Measurements from ENCODE around the gene CAPN8.

The CAPN8 gene

DNA sequence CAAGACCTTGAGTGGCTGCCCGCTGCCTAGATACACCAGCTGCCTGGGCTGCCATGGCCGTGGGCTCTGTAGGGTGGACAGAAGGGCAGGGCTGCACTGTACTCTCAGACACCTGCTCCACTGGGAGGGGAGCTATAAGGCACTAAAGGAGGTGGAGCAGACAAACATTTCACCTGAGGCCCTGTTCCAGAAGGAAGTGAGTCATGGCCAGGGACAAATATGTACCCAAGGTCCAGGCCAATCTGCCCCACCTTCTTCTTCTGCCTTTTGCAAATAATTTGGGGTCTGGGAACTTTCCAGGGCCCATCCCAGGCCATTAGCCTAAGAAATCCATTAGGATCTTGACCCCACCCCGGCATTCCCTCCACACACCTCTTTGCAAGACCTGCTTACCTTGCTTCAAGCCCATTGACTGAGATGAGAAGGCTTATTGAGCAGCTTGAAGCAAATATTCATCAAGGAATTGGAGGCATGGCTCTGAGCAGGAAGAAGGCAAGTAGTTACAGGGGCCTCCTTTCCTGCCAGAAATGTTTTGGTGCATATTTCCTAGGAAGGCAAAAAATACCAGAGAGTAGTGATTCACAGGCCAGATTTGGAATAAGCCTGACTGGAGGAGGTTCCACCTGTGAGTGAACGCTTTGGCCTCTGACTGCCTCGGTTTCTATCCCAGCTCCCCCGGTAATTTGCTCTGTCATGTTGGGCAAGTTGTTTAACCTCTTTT is at the start of gene CAPN8:
CAPN8 (minus strand) TSS at position 110 of the 721 bp plus-strand sequence; CDS start at position 55, 55 bp downstream.
- DNase-seq, result no peak

DNA sequence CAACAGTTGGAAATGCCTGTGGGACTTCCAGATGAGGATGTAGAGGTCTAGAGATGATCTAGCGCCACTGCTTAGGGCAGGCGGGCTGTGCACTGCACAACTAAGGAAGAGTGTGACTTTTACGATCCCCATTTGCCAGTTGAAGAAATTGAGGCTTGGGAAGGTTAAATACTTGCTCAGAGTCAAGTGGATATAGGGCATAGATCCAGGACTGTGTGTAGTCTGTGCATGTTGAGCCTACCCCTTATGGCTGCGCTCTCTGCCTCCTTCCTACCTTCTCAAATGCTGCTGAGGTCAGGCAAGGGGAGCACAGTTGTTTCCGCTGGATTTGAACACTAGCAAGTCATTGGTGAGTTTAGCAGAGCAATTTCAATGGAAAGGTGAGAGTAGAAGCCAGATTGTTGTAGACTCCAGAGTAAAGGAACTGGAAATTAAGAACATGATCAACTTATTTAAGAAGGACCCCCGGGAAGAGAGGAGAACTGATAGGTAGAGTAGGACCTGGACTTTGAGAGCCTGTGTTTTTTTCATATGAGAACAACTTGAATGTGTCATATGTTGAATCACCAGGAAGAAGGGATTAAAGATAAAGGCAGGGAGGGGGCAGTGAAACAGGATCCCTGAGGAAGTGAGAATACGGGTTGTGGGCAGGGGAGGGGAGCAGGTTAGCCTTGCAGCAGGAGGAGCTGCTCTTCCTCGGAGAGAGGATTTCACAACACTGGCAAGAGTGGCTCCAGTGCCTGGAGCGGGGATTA is 49.5 kb upstream of the CAPN8 start:
- DNase-seq, result no peak

DNA sequence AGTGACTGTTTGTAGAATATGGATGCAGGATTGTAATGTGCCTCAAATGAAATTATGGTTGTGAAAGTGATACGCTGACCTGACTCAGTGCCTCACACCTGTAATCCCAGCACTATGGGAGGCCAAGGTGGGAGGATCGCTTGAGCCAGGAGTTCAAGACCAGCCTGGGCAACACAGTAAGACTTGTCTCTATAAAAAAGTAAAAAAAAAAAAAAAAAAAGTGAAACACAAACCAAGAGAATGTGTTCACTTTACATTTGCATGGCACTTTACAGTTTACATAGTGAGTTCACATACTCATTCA is 48.9 kb upstream of the CAPN8 start:
- no peak for DNase-seq

DNA sequence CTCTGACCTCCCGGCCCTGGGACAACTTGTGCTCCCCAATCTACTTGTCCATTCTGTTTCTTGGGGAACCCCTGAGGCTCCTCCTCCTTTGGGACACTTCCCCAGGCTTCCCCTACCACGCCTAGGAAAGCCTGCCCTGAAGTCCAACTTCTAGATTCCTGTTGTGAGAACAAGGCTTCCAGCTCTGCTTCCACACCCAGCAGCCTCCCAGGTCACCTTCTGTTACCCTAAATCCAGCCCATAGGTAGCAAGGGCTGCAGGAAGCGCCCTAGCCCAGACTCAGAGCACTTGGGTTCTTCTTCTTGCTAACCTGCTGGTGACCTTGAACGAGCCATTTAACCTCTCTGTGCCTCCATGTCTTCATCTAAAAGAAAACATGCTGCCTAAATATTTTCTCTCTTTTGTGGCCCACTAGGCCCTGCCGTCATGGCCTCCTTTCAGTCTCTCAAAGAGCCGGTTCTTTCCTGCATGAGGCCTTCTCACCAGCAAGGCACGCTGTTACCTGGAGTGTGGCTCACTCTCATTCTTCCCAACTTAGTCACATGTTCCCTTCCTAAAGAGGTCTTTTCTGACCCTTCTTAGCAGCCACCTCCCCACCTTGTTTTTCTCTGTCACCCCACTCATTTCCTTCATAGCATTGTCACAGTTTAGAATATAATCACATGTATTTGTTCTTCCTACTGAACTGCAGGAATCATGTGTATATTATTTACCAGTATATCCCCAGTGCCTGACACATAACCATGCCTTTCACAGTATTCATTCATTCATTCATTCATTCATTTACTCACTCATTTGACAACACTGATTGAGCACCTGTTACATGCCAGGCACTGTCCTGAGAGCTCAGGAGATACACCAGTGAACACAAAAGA is 48.3 kb upstream of the CAPN8 start:
- no peak for DNase-seq

DNA sequence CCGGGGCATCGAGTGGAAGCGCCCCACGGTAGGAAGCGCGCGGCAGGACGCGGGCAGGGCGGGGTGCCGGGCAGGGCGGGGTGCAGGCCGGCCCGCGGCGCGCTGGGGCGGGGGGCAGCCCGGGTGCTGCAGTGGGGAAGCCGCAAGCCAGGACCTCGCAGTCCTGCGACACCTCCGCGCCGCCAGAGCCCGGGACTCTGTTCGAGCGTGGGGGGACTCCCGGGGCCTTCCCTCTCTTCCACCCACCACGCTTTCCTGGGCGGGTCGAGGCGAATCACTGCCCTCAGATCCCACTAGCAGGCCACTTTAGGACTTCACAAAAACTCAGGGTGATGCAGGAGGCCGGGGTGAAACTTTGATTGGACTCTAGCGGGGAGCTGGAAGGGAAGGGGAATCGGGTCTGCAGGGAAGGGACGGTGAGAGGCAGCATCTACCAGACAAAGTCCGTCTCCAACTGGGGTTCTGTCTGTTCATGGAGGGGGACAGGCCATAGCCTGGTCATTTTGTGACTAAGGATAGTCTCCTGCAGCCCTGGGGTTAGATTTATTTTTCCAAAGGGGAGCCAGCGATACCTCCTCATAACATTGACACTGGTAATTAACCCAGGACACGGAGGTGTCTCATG is 47.5 kb upstream of the CAPN8 start:
- DNase-seq, result peak; percentile 58

DNA sequence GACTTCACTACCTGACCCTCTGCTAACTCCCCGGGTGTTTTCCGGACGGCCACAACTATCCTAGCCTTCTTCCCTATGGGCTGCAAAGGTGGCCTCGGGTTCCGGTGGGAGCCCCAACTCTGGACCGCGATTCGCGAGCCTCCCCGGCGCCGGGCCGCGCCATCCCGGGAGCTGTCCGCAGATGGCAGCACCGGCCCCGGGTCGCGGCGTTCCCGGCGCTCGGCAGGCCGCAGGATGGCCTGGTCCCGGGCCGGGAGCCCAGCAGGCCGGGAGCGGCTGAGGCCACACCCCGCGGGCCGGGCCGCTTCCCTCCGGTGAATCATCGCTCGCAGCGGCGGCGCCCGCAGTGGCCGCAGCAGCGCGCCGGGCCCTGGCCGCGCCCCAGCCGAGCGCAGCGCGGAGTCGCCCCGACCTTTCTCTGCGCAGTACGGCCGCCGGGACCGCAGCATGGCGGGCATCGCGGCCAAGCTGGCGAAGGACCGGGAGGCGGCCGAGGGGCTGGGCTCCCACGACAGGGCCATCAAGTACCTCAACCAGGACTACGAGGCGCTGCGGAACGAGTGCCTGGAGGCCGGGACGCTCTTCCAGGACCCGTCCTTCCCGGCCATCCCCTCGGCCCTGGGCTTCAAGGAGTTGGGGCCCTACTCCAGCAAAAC is 46.8 kb upstream of the CAPN8 start, which contains the start of gene CAPN2:
CAPN2 (plus strand) TSS at position 346 of the 656 bp plus-strand sequence; CDS start at position 448, 102 bp downstream.
- DNase-seq, result peak; percentile 72

DNA sequence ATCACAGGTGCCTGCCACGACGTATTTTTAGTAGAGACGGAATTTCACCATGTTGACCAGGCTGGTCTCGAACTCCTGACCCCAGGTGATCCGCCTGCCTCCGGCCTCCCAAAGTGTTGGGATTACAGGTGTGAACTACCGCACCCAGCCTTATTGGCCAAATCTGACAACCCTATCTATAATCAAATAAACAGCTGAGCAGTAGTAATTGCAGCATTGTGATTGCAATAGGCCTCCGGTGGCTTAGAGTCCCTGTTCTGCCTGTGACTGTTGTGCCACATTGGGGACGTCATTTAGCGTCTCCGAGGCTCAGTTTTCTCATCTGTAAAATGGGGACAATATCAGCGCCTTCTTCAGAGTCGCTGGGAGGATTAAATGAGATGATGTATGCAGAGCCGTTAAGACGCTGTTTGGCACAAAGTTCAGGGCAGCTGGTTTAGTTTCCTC is 46.3 kb upstream of the CAPN8 start:
- DNase-seq, result no peak

DNA sequence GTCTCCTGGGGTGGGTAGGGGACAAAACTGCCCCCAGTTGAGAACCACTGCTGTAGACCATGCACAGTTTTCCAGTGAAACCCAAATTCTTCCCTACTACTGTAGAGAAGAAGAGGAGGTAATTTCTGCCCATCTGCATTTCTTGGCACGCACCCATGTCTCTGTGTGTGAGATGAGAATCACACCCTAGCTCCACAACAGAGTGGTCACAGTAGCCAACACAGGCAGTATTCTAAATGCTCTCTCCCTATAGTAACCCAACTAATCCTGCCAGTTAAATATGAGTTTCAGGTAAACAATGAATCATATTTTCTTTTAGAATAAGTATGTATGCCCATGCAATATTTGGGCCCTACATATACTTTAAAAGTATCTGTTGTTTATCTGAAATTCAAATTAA is 45.7 kb upstream of the CAPN8 start:
- DNase-seq, result no peak

DNA sequence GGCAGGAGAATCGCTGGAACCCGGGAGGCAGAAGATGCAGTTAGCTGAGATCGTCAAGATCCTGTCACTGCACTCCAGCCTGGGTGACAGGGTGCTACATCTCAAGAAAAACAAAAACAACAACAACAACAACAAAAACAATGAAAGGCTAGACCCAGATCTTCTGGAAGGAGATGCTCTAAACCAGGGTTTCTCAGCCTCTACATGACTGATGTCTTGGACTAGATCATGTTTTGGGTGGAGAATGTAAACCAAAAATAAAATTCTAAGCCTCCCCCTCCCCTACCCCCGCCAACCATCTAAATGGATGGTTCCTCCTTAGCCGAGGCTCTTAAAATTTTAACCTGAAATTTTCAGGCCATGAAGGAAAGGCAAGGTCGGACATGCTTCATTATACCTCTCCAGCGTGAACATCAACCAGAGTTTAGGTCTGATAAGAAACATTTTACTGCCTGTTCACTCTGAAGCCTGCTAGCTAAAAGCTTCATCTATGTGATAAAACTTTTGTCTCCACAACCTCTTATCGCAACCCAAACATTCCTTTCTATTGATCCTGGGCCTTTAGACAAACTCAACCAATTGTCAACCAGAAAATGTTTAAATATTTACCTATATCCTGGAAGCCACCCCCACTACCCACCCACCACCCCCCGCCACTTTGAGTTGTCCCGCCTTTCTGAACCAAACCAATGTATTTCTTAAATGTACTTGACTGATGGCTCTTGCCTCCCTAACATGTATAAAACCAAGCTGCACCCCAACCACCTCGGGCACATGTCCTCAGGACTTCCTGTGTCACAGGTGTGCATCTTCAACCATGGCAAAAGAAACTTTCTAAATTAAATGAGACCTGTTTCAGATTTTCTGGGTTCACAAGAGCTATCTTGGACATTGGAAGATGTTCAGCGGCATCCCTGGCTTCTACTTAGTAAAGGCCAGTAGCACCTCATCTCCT is 45.0 kb upstream of the CAPN8 start:
- DNase-seq, result no peak

DNA sequence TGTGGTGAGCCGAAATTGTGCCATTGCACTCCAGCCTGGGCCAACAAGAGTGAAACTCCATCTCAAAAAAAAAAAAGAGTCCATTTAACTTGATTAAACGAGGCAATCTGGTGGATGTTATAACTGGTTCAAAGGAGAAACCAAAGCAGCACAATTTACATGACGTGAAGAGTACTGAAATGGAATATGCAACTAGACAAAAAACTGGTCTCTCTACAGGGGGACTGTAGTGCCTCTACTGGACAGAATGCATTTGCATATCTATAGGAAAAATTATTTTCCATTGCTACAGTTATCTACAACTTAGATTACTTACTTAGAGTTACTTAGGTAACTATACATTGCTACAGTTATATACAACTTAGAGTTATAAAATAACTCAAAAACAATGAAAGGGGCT is 44.1 kb upstream of the CAPN8 start:
- no peak for DNase-seq

DNA sequence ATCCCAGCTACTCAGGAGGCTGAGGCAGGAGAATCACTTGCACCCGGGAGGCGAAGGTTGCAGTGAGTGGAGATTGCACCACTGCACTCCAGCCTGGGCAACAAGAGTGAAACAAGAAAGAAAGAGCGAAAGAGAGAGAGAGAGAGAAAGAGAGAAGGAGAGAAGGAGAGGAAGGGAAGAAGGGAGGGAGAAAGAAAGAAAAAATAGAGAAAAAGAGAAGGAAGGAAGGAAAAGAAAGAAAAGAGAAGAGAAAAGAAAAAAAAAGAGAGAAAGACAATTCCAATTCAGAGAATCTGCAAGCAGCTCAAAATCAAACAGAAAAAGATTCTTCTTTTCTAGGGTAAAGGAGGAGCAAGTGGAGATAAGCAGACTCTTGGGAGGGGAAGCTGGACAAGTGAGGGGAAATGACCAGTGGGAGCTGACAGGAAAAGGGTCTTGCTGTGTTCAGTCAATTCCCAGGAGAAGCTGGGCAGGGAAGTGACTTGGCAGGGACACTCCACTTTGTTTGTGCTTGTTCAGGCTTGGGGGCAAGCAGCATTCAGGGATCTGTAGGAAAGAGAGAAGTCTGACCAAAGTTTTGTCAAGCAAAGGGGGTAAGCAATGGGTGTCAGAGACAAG is 43.3 kb upstream of the CAPN8 start:
- no peak for DNase-seq

DNA sequence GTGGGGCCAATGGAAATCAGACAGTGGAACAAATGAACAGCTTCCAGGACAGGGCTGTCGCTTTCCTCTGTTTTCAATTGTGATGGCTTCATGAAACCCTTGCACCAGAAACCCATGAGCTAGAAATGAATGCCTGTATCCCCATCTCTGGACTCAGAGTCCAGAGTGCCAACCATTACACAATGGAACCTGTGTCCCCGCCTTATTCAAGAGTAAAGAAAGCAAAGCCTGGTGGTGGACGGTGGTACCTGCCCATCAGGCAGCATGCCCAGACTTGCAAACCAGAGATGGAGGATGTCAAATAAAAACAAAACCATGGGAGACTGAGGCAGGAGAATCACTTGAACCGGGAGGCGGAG is 42.5 kb upstream of the CAPN8 start:
- no peak for DNase-seq

DNA sequence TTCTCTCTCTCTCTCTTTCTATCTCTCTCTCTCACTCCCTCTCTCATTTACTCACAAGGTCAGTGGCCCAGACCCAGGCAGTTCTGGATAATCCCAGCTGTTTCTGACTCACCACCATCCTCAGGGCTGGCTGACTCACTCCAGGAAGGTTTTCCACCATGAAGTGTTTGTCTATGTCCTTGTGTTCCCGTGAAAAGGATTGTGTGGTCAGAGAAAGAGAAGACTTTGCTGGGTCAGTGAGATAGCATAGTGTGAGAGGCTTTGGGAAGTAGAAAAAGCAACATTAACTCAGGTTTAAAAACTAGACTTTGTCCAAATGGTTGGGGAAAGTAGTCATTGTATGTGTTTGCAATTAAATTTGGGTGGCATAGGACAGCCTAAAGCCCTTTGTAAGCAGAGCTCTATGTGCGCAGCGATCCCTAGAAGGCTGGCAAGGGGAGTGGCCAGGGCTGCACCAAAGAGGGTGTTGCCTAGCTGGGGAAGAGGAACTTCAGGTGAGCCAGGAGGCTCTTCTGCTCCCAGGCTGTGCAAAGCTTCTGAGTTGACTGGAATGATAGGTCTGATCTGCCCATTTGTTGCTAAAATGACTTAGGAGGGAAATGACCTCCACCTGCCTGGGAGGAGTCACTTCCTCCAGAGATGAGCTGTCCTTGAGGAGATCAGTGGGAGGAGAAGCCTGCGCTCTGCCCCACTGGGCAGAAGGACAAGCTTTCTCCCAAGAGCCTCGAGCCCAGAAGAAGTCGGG is 41.9 kb upstream of the CAPN8 start:
- DNase-seq, result no peak

DNA sequence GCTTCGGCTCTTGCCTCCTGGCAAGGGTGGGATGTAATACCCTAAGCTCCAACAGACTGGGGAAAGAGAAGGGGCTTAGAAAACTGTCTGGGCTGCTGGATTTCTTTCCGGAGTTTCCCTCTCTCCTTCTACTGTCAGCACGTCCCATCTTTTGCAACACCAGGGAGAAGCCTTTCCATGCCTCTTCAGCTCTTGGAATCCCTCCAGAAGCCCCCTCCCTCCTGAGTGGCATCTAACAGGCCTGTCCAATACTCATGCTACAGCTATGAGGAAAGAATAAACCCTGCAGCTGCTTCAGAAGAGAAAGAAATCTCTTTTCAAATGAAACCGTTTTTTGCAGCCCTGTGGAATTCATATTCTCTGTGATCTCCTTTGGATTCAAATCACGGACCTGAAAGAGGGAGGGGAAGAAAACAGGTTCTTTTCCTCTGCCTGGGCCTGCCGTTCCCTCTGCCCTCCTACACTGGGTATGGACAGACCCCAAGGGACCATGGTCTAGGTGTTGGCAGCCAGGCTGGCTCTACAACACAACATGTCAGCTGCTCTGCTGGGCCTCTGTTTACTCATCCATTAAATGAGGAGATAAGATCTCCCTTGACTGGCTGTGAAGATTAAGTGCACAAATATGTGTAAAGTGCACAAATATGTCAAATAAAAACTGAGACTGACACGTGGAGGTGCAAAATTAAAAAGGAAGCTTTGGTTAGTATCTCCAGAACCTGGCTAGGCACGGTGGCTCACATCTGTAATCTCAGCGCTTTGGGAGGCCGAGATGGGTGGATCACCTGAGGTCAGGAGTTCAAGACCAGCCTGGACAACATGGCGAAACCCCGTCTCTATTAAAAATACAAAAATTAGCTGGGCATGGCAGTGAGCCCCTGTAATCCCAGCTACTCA is 40.8 kb upstream of the CAPN8 start:
- no peak for DNase-seq

DNA sequence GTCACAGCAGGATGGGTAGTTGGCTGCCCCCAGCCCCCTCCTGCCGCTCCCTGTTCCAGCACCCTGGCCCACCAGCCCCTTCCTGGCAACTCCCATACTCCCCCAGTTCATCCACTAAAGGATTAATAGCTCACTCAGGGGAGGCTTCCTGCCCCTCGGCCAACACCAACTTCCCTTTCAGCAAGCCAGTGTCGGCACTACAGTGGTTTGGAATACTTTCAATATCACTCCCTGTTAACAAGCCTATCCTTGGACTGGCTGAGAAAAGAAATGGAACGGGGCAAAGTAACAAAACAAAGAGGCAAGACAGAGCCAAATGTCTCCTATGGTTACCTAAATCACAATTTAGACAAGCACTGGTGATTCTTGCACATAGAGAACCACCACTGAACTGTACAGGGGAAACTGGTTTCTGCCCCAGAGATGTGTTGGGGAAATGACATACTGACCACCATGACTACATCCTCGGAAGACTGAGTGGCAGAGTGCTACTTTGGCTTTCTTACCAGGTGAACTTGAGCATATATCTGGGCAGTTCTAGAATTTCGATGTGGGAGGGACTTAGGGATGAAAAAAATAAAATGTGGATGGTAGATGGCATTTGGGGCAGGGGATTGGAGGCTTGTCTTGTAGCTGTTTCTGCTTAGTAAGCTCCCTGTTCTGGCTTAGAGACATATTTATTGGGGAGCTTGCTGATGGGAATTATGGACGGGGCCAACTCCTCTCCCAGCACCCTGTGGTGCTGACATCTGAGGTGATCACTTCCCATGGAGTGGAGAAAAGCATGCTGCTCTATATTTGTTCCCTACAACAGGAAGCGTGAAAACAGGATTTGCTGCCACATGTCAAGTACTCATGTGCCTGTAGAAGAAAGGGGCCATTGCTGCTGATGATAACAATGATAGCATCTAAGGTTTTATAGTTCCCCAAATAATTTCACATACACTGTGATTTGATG is 39.7 kb upstream of the CAPN8 start:
- no peak for DNase-seq

DNA sequence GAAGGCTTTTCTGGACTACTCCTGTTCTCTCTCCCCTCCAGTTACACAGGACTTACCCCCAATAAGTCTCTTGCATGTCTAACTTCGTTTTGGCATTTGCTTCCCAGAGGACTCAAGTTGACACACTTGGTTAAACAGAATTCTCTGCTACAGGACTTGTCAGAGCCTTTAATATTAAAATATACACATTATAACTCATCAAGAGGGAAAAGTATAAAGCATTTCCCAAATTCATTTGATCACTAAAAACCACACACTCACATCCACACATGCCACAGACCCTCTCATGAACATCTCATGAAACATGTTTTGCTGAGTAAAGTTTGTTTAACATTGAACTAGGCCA is 38.1 kb upstream of the CAPN8 start:
- no peak for DNase-seq

DNA sequence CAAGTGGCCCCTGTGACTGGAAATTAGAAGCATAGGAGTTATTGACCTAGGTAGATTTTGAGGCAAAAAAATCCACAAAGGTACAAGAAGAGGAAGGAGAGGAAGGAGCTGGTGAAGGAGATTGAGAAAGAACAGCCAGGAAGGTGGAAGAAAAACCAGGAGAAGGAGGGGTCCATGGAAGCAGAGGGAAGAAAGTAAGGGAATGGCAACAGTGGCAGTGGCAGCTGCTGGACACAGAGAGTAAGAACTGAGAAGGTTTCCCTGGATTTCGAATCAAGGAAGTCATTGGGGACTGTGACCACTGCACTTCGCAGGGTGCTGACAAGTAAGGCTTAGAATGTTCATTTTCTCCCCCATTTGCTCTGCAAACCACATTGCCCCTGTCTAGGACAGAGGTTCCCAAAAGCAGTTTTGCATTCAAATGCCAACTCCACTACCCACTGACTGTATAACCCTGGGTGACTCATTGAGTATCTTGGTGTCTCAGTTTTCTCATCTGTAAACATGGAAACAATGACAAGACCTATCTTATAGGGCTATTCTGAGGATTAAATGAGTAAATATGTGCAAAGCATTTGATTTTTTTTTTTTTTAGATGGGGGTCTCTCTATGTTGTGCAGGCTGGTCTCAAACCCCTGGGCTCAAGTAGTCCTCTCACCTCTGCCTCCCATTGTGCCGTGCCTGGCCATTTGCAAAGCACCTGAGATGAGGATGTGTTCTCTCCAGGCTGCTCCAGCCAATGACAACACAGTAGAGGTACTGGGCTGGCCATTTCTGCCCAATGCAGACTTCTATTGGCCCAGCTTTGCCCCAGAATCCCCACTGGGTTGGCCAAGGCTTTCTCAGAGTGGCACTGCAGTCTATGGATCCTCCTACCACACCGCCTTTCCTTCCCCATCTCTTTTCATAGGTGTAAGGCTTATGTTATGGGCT is 37.5 kb upstream of the CAPN8 start:
- no peak for DNase-seq

Measured in activated T-cell treated with anti-CD3 and anti-CD28 coated beads, Interleukin-2, amount 50 U/mL, for 1 hour (primary cell).